ENCODE data around the gene TLL2. TPM values are rescaled to one million over a fixed set of nuclear protein-coding genes. Genes with fewer than 3 reads are reported as not detected.

Gene TLL2
- total RNA-seq, 2 donors from 2014 or later = not detected

- no peaks in the 10 kb centered on the region for H3K9me3 ChIP-seq
- no peak overlapping the region for H3K4me3 ChIP-seq
- H3K27ac ChIP-seq = no peak overlapping the region
- no peaks in the 10 kb centered on the region for H3K27me3 ChIP-seq (replicated peaks; ENCODE audit: insufficient read depth)
- TF ChIP-seq CTCF (IDR thresholded peaks at IDR 0.05) = no peak
- H3K36me3 ChIP-seq = no peaks in the 10 kb centered on the region
- ATAC-seq (ENCODE audit: insufficient number of reproducible peaks, low FRiP score, low read depth) (no peak), DNase-seq (ENCODE audit: low spot score) (no peak)
- no peaks in the 10 kb centered on the region for H3K4me1 ChIP-seq (ENCODE audit: control insufficient read depth in 1 of 2, low read depth in 2 of 2)
Observed at GRCh38 chr10:96473866-96474265, 39.9 kb downstream of the TLL2 start.

DNA sequence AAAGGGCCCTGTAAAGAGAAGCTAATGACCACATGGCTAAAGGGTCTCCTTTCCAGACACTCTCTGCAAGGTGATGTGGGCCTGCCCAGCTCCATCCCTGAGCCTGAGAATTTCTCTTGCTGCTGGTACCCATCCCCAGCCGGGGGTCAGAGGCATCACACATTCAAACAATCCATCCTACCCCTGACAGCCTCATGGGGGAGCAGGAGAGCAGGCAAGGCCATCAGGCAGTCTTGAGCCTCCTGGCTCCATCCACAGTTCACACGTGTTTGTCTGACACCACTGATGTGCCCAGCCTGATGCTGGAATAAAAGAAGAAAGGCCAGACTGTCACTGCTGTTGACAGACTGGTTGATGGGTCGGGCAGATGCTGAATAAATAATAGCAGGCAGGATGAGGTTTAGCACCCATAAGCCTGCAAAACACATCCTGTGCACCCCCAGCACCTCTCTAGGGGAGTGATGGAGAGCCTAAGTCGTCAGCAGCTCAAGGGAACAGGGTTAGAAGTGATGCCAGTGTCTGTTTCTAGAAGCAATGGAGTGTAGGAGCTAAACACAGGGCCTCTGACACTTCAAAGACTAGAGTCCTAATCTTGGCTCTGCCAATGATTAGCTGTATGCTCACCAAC lies 43.5 kb downstream of the TLL2 start:
- no peak for DNase-seq (ENCODE audit: low spot score)
- no peaks in the 10 kb centered on the region for H3K4me1 ChIP-seq (ENCODE audit: control insufficient read depth in 1 of 2, low read depth in 2 of 2)
- H3K27ac ChIP-seq = no peak overlapping the region
- no peaks in the 10 kb centered on the region for H3K9me3 ChIP-seq
- H3K27me3 ChIP-seq (replicated peaks; ENCODE audit: insufficient read depth) = no peaks in the 10 kb centered on the region
- no peak for ATAC-seq (ENCODE audit: insufficient number of reproducible peaks, low FRiP score, low read depth)
- no peak overlapping the region for H3K4me3 ChIP-seq
- TF ChIP-seq CTCF (IDR thresholded peaks at IDR 0.05) = no peak
- H3K36me3 ChIP-seq = no peaks in the 10 kb centered on the region

DNA sequence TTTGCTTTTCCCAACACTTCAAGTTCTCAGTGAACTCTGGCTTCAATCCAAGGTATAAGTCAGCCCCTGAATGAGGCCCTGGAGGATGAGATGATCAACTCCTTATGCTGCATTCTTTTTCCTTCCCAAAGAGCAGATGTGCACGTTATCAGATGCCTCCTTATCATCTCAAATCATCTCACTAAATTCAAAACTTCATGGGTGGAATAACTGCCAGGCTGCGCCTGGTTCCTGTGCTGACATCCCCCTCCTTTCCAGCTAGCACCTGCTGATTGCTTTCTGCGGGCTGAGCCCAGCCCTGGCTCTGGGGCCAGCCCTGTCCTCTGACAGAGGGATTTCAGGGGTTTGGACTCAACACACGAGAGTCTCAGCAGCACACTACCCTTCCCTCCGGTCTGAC lies 44.9 kb downstream of the TLL2 start:
- Histone ChIP-seq H3K27me3 (replicated peaks; ENCODE audit: insufficient read depth) (no peaks in the 10 kb centered on the region), H3K36me3 (no peaks in the 10 kb centered on the region), H3K9me3 (no peaks in the 10 kb centered on the region), H3K4me3 (no peak overlapping the region), H3K27ac (no peak overlapping the region), H3K4me1 (ENCODE audit: control insufficient read depth in 1 of 2, low read depth in 2 of 2) (no peaks in the 10 kb centered on the region)
- TF ChIP-seq CTCF (IDR thresholded peaks at IDR 0.05) = no peak
- ATAC-seq (ENCODE audit: insufficient number of reproducible peaks, low FRiP score, low read depth) (no peak), DNase-seq (ENCODE audit: low spot score) (no peak)

DNA sequence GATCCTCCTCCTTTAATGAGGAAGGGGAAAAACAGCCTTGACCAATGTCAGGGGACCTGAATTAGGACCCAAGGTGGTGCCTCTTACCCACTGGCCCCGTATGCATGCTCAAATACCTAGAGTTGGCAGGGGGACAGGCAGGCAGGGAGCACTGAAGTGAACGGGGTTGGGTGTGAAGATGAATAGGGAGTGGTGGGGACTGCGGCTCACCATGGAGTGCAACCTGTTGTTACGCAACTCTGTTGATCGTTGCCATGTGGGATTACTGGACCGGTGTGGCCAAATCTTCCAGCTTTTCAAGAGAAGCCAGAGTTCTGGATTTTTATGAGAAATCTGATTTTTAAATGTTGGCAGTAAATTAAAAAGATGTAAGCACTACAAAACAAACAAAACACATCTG lies 48.1 kb downstream of the TLL2 start:
- DNase-seq (ENCODE audit: low spot score) = no peak
- no peak for TF ChIP-seq CTCF (IDR thresholded peaks at IDR 0.05)
- Histone ChIP-seq H3K9me3 (no peaks in the 10 kb centered on the region), H3K27ac (no peak overlapping the region), H3K36me3 (no peaks in the 10 kb centered on the region), H3K4me3 (no peak overlapping the region), H3K27me3 (replicated peaks; ENCODE audit: insufficient read depth) (no peaks in the 10 kb centered on the region), H3K4me1 (ENCODE audit: control insufficient read depth in 1 of 2, low read depth in 2 of 2) (no peaks in the 10 kb centered on the region)
- ATAC-seq (ENCODE audit: insufficient number of reproducible peaks, low FRiP score, low read depth) = no peak

- H3K27ac ChIP-seq = no peak overlapping the region
- no peaks in the 10 kb centered on the region for H3K36me3 ChIP-seq
- no peaks in the 10 kb centered on the region for H3K27me3 ChIP-seq (replicated peaks; ENCODE audit: insufficient read depth)
- no peak for TF ChIP-seq CTCF (IDR thresholded peaks at IDR 0.05)
- no peak overlapping the region for H3K4me3 ChIP-seq
- DNase-seq (ENCODE audit: low spot score) (no peak), ATAC-seq (ENCODE audit: insufficient number of reproducible peaks, low FRiP score, low read depth) (no peak)
- no peaks in the 10 kb centered on the region for H3K4me1 ChIP-seq (ENCODE audit: control insufficient read depth in 1 of 2, low read depth in 2 of 2)
- no peaks in the 10 kb centered on the region for H3K9me3 ChIP-seq
Observed at GRCh38 chr10:96463562-96463961, 50.2 kb downstream of the TLL2 start.
